KMS-11 (cell line): Measurements from ENCODE around the gene JAG1.

Experiments used
- H2AFZ ChIP-seq: fragments of 200-600 bp; sonication (generic); 2 replicates; pipeline ENCODE4 v1.6.1; 2016; ENCODE audit warnings: antibody characterized with exemption, mixed run types, low read depth
- H3K27ac ChIP-seq: fragments of 200-600 bp; sonication (generic); 2 replicates; pipeline ENCODE4 v1.6.1; 2016; ENCODE audit warnings: mild to moderate bottlenecking, mixed run types
- H3K27me3 ChIP-seq: fragments of 200-600 bp; sonication (generic); 2 replicates; pipeline ENCODE4 v1.6.1; 2017; ENCODE audit warnings: mild to moderate bottlenecking, low read depth, mixed run types, moderate library complexity; ENCODE audit not compliant: insufficient read depth
- H3K36me3 ChIP-seq: fragments of 200-600 bp; sonication (generic); 2 replicates; pipeline ENCODE4 v1.6.1; 2017; ENCODE audit warnings: mild to moderate bottlenecking, mixed run types; ENCODE audit not compliant: insufficient read depth
- H3K4me1 ChIP-seq: fragments of 200-600 bp; sonication (generic); 2 replicates; pipeline ENCODE4 v1.6.1; 2016; ENCODE audit warnings: mild to moderate bottlenecking, low read depth, mixed run types; ENCODE audit not compliant: poor library complexity, severe bottlenecking
- H3K4me2 ChIP-seq: fragments of 200-600 bp; sonication (generic); 2 replicates; pipeline ENCODE4 v1.7.0; 2016; ENCODE audit warnings: mild to moderate bottlenecking, mixed run types
- H3K4me3 ChIP-seq: fragments of 200-600 bp; sonication (generic); IDR thresholded peaks from 2 replicates; pipeline ENCODE4 v1.6.1; 2017; ENCODE audit warnings: low read depth, low read length, mixed read lengths; ENCODE audit not compliant: insufficient read depth
- H3K79me2 ChIP-seq: fragments of 200-600 bp; sonication (generic); 2 replicates; pipeline ENCODE4 v1.6.1; 2016; ENCODE audit warnings: low read depth, mixed run types; ENCODE audit not compliant: insufficient read depth
- H3K9ac ChIP-seq: fragments of 200-600 bp; sonication (generic); 2 replicates; pipeline ENCODE4 v1.6.1; 2016; ENCODE audit warnings: mild to moderate bottlenecking, mixed run types
- H4K20me1 ChIP-seq: fragments of 200-600 bp; sonication (generic); 2 replicates; pipeline ENCODE4 v1.6.1; 2016; ENCODE audit warnings: mild to moderate bottlenecking, mixed run types; ENCODE audit not compliant: insufficient read depth
- CTCF ChIP-seq: fragments of 200-600 bp; sonication (generic); conservative IDR thresholded peaks from 2 replicates; pipeline ENCODE4 v1.6.1; 2017; ENCODE audit warnings: low read depth, mild to moderate bottlenecking, antibody characterized with exemption, low read length, moderate library complexity, mixed read lengths

Gene JAG1

GRCh38 chr20:10709916-10710315 is 36.1 kb upstream of the JAG1 start:
- H3K4me1 ChIP-seq: no peaks in the 10 kb centered on the region
- no peak for TF ChIP-seq CTCF
- no peak overlapping the region for H3K9ac ChIP-seq
- no peaks in the 10 kb centered on the region for H3K79me2 ChIP-seq
- no peak overlapping the region for H2AFZ ChIP-seq
- no peak overlapping the region for H3K4me2 ChIP-seq
- no peaks in the 10 kb centered on the region for H3K36me3 ChIP-seq
- H4K20me1 ChIP-seq: no peaks in the 10 kb centered on the region
- H3K27me3 ChIP-seq: no peaks in the 10 kb centered on the region
- H3K27ac ChIP-seq: no peak overlapping the region
- H3K4me3 ChIP-seq: no peak overlapping the region

GRCh38 chr20:10708351-10709185 is 34.8 kb upstream of the JAG1 start:
- Histone ChIP-seq H3K27ac (no peak overlapping the region), H3K4me1 (no peaks in the 10 kb centered on the region), H3K4me2 (no peak overlapping the region)

GRCh38 chr20:10707791-10708190 is 34.0 kb upstream of the JAG1 start:
- Histone ChIP-seq H3K36me3 (no peaks in the 10 kb centered on the region), H3K4me1 (no peaks in the 10 kb centered on the region), H3K27ac (no peak overlapping the region), H3K27me3 (no peaks in the 10 kb centered on the region), H3K9ac (no peak overlapping the region), H3K4me3 (no peak overlapping the region), H3K79me2 (no peaks in the 10 kb centered on the region), H3K4me2 (no peak overlapping the region), H2AFZ (no peak overlapping the region), H4K20me1 (no peaks in the 10 kb centered on the region)
- no peak for TF ChIP-seq CTCF

More at GRCh38 chr20:10708351-10709185, 34.8 kb upstream of the JAG1 start:
- no peaks in the 10 kb centered on the region for H4K20me1 ChIP-seq
- no peaks in the 10 kb centered on the region for H3K36me3 ChIP-seq
- no peaks in the 10 kb centered on the region for H3K27me3 ChIP-seq
- H3K9ac ChIP-seq: no peak overlapping the region
- no peak for TF ChIP-seq CTCF
- H2AFZ ChIP-seq: no peak overlapping the region
- no peaks in the 10 kb centered on the region for H3K79me2 ChIP-seq
- H3K4me3 ChIP-seq: no peak overlapping the region

GRCh38 chr20:10707068-10707467 is 33.3 kb upstream of the JAG1 start:
- Histone ChIP-seq H3K36me3 (no peaks in the 10 kb centered on the region), H3K9ac (no peak overlapping the region), H3K4me1 (no peaks in the 10 kb centered on the region), H3K4me3 (no peak overlapping the region), H3K27me3 (no peaks in the 10 kb centered on the region), H3K4me2 (no peak overlapping the region), H3K79me2 (no peaks in the 10 kb centered on the region), H4K20me1 (no peaks in the 10 kb centered on the region), H3K27ac (no peak overlapping the region), H2AFZ (no peak overlapping the region)
- TF ChIP-seq CTCF: no peak
